ENCODE results near the gene RNF39.
"Not testable (repeated sequence)": the region's sequence is repeated elsewhere in the genome, so short reads cannot be mapped to it uniquely, and the experiment has no call there.

RNF39 gene

DNA sequence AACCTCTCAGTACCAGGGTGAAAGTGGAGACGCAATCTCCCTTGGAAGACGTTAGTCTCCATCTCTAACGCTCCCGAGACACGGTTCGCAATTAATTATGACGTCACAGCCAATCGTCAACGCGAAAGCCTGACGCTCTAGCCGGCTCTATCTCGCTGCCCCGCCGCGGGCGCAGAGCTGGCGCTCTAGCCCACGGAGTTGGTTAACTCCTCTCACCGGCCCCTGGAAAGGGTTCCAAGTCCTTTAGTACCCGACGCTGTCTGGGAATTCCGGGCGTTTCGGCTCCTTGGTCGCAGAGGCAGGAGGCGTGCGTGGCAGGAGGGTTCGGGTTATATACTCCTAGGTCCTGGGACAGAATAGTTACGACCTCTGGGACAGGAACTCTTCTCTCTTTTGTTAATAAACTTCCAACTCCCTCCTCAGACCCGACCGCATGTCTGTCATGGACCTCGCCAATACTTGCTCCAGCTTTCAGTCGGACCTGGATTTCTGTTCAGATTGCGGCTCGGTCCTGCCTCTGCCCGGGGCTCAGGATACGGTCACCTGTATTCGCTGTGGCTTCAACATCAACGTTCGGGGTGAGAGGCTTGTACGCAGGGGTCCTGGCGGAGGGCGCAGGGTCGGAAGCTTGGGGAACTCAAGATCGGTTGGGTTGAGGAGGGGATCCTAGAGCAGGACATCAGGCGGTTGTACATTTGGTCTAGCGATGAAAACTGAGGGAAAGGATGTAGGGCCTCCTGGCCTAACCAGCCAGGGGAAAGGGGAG is 14.3 kb downstream of the RNF39 start, which contains the start of gene POLR1H:
Gene POLR1H, plus strand, starts transcription at position 174 of the 766 bp plus-strand sequence. Its CDS starts 260 bp downstream, at position 434.
- Mint-ChIP-seq H3K9me3 (no peaks in the 10 kb centered on the region), H3K4me1 (ENCODE audit: low read depth) (peaks cover 32% of the 10 kb centered on the region), H3K4me3 (peak within 1 kb of the TSS; percentile 96), H3K27ac (peak within 1 kb of the TSS; percentile 99), H3K27me3 (ENCODE audit: low read depth) (no peaks in the 10 kb centered on the region), H3K36me3 (ENCODE audit: low read depth) (peaks cover 34% of the 10 kb centered on the region)
- DNase-seq (ENCODE audit: low spot score), result peak; percentile 85

DNA sequence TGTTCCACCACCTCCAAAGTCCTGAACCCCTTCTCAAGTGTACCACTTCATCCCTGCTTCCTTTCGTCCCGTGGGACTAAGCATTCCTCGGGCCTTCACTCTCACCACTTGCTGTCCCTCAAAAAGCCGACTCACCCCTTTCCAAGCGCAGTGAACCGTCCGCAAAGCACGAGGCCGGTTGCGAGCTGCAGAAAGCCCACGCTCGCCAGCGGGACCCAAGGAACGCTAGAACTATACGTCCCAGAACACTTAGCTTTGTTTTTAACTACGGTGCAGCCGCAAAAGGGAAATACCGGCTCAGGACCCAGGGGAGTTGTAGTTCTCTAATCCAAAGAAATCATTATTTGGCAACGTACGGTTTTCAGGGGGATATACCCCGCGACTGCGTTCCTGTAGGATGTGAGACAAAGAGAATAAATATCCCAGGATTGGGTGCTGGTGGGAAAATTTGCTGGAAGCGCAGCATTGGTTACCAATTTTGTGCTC is 14.9 kb downstream of the RNF39 start:
- Mint-ChIP-seq H3K9me3 (no peaks in the 10 kb centered on the region), H3K36me3 (ENCODE audit: low read depth) (peaks cover 31% of the 10 kb centered on the region), H3K27ac (peak overlapping the region; percentile 99), H3K27me3 (ENCODE audit: low read depth) (no peaks in the 10 kb centered on the region), H3K4me3 (peak overlapping the region; percentile 96), H3K4me1 (ENCODE audit: low read depth) (peaks cover 25% of the 10 kb centered on the region)
- no peak for DNase-seq (ENCODE audit: low spot score)

DNA sequence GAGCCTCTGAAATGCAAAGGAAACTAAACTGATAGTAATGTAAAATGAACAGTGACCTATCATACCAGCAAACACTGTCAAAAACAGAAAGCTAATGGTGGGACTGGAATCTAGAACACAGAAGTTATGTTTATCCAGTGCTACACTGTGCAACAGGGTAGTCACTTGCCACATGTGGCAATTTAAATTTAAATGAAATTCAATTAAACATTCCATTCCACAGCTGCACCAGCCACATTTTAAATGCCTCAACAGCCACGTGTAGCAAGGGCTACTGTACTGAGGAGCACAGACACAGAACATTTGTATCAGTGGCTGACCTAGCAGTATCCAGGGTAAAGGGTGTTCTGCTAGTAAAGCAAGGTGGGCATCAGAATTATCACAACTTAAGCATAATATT is 20.1 kb downstream of the RNF39 start:
- no peak for DNase-seq (ENCODE audit: low spot score)
- no peak overlapping the region for H3K4me3 Mint-ChIP-seq
- H3K27me3 Mint-ChIP-seq (ENCODE audit: low read depth), result no peaks in the 10 kb centered on the region
- peaks cover 6% of the 10 kb centered on the region for H3K36me3 Mint-ChIP-seq (ENCODE audit: low read depth)
- no peaks in the 10 kb centered on the region for H3K9me3 Mint-ChIP-seq
- H3K4me1 Mint-ChIP-seq (ENCODE audit: low read depth), result peaks cover 10% of the 10 kb centered on the region
- H3K27ac Mint-ChIP-seq, result no peak overlapping the region

DNA sequence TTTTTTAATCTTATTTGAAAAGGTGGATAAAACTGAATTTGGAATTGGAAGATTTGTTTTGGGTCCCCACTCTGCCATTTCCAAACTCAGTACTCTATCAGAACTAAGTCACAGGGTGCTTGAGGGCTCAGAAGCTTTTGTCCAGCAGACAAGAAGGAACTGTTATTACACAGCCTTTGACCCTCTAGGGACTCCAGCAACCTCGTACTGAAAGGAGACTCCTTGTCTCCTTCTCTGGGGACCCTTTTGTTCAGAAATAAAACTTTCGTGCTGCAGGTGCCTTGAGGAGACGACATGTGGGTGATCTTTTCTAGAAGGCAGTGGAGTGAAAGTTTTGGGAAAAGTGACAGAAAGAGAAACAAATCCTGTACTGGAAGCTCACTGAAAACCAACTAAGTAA is 21.9 kb downstream of the RNF39 start:
- Mint-ChIP-seq H3K27ac (no peak overlapping the region), H3K4me1 (ENCODE audit: low read depth) (no peaks in the 10 kb centered on the region)
- DNase-seq (ENCODE audit: low spot score), result no peak

DNA sequence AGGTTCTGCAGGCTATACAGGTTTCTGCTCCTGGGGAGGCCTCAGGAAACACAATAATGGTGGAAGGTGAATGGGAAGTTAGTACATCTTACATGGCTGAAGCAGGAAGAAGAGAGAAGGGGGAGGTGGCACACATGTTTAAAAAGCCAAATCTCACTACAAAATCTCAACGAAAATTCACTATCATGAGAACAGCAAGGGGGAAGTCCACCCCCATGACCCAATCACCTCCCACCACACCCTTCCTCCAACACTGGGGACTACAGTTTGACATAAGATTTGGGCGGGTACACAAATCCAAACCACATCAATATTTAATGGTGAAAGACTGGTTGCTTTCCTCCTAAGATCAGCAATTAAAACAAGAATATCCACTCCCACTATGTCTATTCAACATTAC is 28.3 kb downstream of the RNF39 start:
- H3K27me3 Mint-ChIP-seq (ENCODE audit: low read depth), result no peaks in the 10 kb centered on the region
- peaks cover 3% of the 10 kb centered on the region for H3K36me3 Mint-ChIP-seq (ENCODE audit: low read depth)
- peak overlapping the region; percentile 5 for H3K4me3 Mint-ChIP-seq
- peak overlapping the region; percentile 27 for H3K27ac Mint-ChIP-seq
- DNase-seq (ENCODE audit: low spot score), result no peak
- H3K4me1 Mint-ChIP-seq (ENCODE audit: low read depth), result peaks cover 7% of the 10 kb centered on the region
- H3K9me3 Mint-ChIP-seq, result no peaks in the 10 kb centered on the region

More for the DNA sequence above, 21.9 kb downstream of the RNF39 start:
- Mint-ChIP-seq H3K36me3 (ENCODE audit: low read depth) (peaks cover 6% of the 10 kb centered on the region), H3K4me3 (no peak overlapping the region), H3K27me3 (ENCODE audit: low read depth) (no peaks in the 10 kb centered on the region), H3K9me3 (no peaks in the 10 kb centered on the region)

DNA sequence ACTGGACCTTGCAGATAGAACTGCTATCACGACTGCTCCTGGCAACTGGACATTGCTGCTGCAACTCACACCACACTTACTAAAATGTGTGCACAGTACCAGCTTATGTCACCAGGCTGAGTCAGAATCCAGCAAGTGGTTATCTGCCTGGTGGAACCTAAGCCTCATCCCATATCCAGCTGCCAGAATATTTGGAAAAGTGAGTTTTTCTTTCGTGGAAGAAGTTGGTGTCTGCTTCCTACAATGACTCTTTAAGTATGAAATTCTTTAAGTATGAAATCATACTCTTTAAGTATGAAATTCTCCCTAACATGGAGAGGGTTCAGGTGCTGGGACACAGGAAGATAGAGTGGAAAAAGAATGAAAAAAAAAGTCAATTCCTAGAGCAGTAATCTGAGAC is 30.9 kb downstream of the RNF39 start:
- H3K27me3 Mint-ChIP-seq (ENCODE audit: low read depth), result no peaks in the 10 kb centered on the region
- no peak overlapping the region for H3K27ac Mint-ChIP-seq
- H3K4me1 Mint-ChIP-seq (ENCODE audit: low read depth), result peaks cover 7% of the 10 kb centered on the region
- no peak for DNase-seq (ENCODE audit: low spot score)
- no peaks in the 10 kb centered on the region for H3K36me3 Mint-ChIP-seq (ENCODE audit: low read depth)
- H3K9me3 Mint-ChIP-seq, result no peaks in the 10 kb centered on the region
- no peak overlapping the region for H3K4me3 Mint-ChIP-seq

DNA sequence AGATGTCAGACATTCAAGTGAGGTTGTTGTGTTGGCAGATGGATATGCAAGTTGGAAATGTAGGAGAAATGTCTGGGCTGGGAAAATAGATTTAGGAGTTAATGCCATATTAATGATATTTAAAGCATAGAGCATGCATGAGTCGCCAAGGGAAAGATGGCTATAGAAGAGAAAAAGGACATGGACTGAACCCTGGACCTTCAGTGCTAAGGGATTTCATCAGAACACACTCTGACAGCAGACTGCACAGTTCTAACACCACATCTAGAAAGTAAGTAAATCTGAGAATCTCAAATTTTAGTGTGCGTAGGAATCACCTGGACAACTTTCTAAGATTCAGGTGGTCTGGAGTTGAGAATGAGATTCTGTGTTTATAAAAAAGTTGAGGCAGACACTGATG is 31.8 kb downstream of the RNF39 start:
- no peak overlapping the region for H3K4me3 Mint-ChIP-seq
- no peak overlapping the region for H3K27ac Mint-ChIP-seq

DNA sequence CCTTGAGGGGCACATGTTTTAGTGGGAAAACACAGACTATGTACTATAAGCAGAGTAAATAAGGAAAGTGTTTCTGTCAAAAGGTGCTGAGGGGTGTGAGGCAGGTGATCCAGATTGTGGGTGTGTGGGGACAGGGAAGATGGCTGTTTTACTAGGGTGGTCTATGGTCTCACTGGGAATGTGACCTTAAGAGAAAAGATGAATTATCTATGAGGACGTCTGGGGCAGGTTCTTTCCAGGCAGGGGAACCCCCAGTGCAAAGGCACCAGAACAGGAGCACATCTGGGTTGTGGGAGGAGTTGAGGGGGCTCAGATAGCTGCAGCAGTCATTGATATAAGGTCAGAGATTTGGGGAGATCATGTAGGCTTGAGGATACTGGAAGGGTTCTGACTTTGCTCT is 32.7 kb downstream of the RNF39 start:
- no peaks in the 10 kb centered on the region for H3K36me3 Mint-ChIP-seq (ENCODE audit: low read depth)
- H3K4me3 Mint-ChIP-seq, result no peak overlapping the region
- peaks cover 7% of the 10 kb centered on the region for H3K4me1 Mint-ChIP-seq (ENCODE audit: low read depth)
- H3K27ac Mint-ChIP-seq, result no peak overlapping the region
- DNase-seq (ENCODE audit: low spot score), result no peak
- H3K9me3 Mint-ChIP-seq, result no peaks in the 10 kb centered on the region
- no peaks in the 10 kb centered on the region for H3K27me3 Mint-ChIP-seq (ENCODE audit: low read depth)

More for the DNA sequence above, 31.8 kb downstream of the RNF39 start:
- Mint-ChIP-seq H3K4me1 (ENCODE audit: low read depth) (peaks cover 7% of the 10 kb centered on the region), H3K9me3 (no peaks in the 10 kb centered on the region), H3K27me3 (ENCODE audit: low read depth) (no peaks in the 10 kb centered on the region), H3K36me3 (ENCODE audit: low read depth) (no peaks in the 10 kb centered on the region)
- DNase-seq (ENCODE audit: low spot score), result no peak

DNA sequence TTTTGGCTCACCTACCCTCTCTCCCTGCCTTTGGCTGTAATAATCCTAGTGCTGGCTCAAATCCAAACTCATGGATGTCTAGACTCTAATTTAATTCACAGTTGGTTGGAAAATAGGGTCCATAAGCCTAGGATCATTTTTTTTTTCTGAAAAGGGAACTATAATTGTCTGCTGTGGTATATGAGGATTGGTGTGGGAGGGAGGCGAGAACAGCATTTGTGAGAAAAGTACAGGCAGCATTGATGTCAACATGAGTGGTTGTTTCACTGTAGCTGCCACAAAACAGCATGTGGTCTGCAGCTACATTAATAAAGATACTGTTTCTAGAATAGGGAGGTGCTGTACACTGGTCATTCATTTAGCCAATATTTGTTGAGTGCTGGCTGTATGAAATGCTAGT is 33.1 kb downstream of the RNF39 start:
- H3K9me3 Mint-ChIP-seq, result no peaks in the 10 kb centered on the region
- H3K27ac Mint-ChIP-seq, result no peak overlapping the region
- no peak for DNase-seq (ENCODE audit: low spot score)
- H3K36me3 Mint-ChIP-seq (ENCODE audit: low read depth), result no peaks in the 10 kb centered on the region
- no peak overlapping the region for H3K4me3 Mint-ChIP-seq
- no peaks in the 10 kb centered on the region for H3K27me3 Mint-ChIP-seq (ENCODE audit: low read depth)
- peaks cover 6% of the 10 kb centered on the region for H3K4me1 Mint-ChIP-seq (ENCODE audit: low read depth)

DNA sequence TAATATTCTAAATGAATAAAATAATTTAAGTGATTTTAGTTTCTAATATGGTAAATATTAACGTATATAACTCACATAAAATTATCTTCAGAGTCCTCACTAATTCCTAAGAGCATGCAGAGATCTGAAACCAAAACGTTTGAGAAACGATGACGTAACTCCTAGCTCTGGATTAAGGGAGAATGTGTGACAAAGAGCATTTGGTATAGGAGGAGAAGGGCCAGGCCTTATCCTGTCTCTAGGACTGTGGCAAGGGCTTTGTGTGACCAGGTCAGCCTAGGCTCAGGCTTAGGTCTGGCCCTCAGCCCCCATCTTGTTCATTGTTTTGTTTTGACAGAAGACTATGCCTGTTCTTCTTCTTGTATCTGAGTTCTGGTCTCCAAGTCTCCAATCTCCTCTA is 33.7 kb downstream of the RNF39 start:
- Mint-ChIP-seq H3K4me3 (no peak overlapping the region), H3K4me1 (ENCODE audit: low read depth) (peaks cover 2% of the 10 kb centered on the region), H3K27ac (no peak overlapping the region), H3K36me3 (ENCODE audit: low read depth) (no peaks in the 10 kb centered on the region), H3K27me3 (ENCODE audit: low read depth) (no peaks in the 10 kb centered on the region), H3K9me3 (no peaks in the 10 kb centered on the region)
- DNase-seq (ENCODE audit: low spot score), result no peak

DNA sequence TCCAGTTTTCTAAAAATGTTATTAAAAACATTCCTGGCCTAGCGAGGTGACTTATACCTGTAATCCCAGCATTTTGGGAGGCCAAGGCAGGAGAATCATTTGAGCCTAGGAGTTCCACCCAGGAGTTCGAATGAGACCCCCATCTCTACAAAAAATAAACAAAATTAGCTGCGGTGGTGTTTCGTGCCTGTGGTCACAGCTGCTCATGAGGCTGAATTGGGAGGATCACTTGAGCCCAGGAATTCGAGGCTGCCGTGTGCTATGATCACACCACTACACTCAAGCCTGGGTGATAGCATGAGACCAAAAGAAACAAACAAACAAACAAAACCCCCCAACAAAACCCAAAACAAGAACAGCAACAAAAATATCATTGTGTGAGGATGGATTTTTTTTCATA is 34.3 kb downstream of the RNF39 start:
- no peaks in the 10 kb centered on the region for H3K36me3 Mint-ChIP-seq (ENCODE audit: low read depth)
- H3K4me3 Mint-ChIP-seq, result no peak overlapping the region
- no peak for DNase-seq (ENCODE audit: low spot score)
- H3K27ac Mint-ChIP-seq, result no peak overlapping the region
- no peaks in the 10 kb centered on the region for H3K9me3 Mint-ChIP-seq
- H3K27me3 Mint-ChIP-seq (ENCODE audit: low read depth), result no peaks in the 10 kb centered on the region
- H3K4me1 Mint-ChIP-seq (ENCODE audit: low read depth), result peaks cover 1% of the 10 kb centered on the region

DNA sequence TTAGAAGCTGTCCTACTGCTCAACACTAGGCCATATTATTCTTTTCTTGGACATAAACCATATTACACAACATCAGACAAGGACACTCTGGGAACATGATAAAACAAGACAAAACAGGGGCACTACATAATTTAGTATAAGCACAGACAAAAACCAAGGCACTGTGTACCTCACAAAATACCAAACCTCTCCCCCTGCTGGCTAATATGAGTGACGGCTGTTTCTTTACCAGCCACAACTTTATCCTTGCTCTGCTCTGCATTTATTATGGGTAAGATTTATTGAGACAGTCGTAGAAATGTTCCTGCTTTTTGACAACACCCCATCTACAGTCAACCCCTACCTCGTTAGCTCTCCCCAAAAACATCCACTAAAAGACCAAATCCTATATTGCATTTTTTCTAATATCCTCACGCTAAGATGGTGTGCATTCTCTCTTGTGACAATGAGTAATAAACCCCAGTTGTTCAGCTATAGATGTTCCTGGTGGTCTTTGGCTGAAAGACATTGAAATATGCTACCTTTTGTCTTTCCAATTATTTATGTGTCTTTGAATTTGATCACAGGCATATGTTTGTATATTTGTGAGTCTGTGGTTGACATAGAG is 38.3 kb downstream of the RNF39 start:
- Mint-ChIP-seq H3K4me3 (no peak overlapping the region), H3K9me3 (no peaks in the 10 kb centered on the region), H3K4me1 (ENCODE audit: low read depth) (peaks cover 1% of the 10 kb centered on the region), H3K27me3 (ENCODE audit: low read depth) (no peaks in the 10 kb centered on the region), H3K36me3 (ENCODE audit: low read depth) (no peaks in the 10 kb centered on the region), H3K27ac (no peak overlapping the region)
- DNase-seq (ENCODE audit: low spot score), result no peak

DNA sequence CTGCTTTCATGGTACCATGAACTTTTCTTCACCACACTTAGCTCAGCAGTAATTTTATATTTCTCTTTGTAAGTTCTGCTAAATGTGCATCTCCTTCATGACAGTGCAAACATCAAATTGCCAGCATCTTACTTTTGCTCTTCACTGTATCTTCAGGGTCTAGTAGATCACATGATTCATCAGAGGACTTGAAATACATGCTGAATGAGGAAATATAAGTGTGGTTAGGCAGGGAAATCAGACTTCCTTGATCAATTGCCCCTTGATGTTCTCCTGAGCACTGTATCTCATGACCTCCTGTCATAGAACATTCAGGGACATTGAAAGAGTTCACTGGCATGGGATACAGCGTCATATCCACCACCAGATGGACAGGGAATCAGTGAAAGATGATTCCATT is 39.8 kb downstream of the RNF39 start:
- Mint-ChIP-seq H3K4me3 (no peak overlapping the region), H3K27me3 (ENCODE audit: low read depth) (no peaks in the 10 kb centered on the region), H3K36me3 (ENCODE audit: low read depth) (no peaks in the 10 kb centered on the region), H3K9me3 (no peaks in the 10 kb centered on the region), H3K27ac (no peak overlapping the region), H3K4me1 (ENCODE audit: low read depth) (peaks cover 1% of the 10 kb centered on the region)
- DNase-seq (ENCODE audit: low spot score), result no peak

DNA sequence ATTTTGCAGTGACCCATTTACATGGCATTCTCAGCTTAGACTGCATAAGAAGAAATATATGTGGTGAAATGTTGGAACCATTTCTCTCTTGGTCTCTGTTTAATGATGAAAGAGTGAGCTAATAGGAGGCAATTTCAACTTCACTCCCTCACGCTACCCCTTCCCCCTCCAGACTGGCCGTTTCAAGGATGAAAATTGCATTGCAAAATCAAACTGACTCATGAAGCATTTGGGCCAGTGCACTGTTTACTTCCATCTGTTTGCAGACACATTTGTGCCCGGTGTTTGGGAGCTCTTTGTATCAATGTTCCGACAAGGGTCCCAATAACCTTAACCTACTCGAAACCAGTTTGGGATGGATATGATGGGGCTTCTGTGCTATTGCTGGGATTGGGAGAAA is 42.1 kb downstream of the RNF39 start:
- H3K9me3 Mint-ChIP-seq; H3K36me3 Mint-ChIP-seq (ENCODE audit: low read depth); H3K4me1 Mint-ChIP-seq (ENCODE audit: low read depth); H3K27ac Mint-ChIP-seq; H3K27me3 Mint-ChIP-seq (ENCODE audit: low read depth); DNase-seq (ENCODE audit: low spot score); H3K4me3 Mint-ChIP-seq: not testable (repeated sequence)
